GM18951 (cell line): ENCODE measurements around the gene PRADC1.

ENCODE experiments used
- POLR2A ChIP-seq: IDR thresholded peaks from 4 replicates; pipeline ENCODE4 v1.6.1; 2011; ENCODE audit warnings: mild to moderate bottlenecking; ENCODE audit not compliant: insufficient read length, insufficient read depth; ENCODE audit errors: extremely low read depth
- in situ Hi-C: fragments of 300-500 bp; cut with MboI; formaldehyde crosslinking; loops from one replicate; pipeline ENCODE4 v1.12.0; 2022; ENCODE audit warnings: low sequenced_read_pairs, mixed read lengths, inconsistent platforms; ENCODE audit not compliant: unreplicated experiment

The PRADC1 gene

GRCh38 chr2:73255007-73255644 lies 22.1 kb upstream of the PRADC1 start:
- TF ChIP-seq POLR2A: peak; percentile 37
- in situ Hi-C loops: no loop called here

- in situ Hi-C loops: no loop called here
Observed at GRCh38 chr2:73254343-73255006, 21.4 kb upstream of the PRADC1 start.

GRCh38 chr2:73253901-73254300 lies 20.9 kb upstream of the PRADC1 start:
- no peak for TF ChIP-seq POLR2A
- in situ Hi-C loops: no loop called here

More at GRCh38 chr2:73254343-73255006, 21.4 kb upstream of the PRADC1 start:
- TF ChIP-seq POLR2A: no peak

GRCh38 chr2:73253400-73253799 lies 20.4 kb upstream of the PRADC1 start:
- in situ Hi-C loops: no loop called here
- no peak for TF ChIP-seq POLR2A

DNA sequence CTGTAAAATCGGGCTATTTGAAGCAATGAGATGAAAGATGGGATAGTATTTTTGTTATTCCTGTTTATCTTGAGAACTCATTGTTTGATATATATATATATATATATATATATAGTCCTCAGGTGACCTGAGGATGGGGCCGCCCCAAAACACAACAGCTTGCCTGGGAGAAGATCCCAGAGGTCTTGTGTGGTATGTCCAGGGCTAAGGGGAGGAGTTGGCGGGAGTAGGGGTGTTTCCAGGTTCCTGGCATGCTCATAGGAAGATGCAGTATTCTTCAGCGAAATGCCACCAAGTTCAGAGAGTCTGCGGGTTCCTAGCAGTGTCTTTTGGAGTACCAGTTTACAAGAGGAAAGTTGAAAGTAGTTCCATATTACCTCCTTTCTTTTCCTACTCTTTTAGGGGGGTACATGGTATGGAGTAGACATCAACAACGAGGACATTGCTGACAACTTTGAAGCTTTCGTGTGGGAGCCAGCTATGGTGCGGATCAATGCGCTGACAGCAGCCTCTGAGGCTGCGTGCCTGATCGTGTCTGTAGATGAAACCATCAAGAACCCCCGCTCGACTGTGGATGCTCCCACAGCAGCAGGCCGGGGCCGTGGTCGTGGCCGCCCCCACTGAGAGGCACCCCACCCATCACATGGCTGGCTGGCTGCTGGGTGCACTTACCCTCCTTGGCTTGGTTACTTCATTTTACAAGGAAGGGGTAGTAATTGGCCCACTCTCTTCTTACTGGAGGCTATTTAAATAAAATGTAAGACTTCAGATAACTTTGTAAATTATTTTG lies 19.4 kb upstream of the PRADC1 start:
- in situ Hi-C loops: no loop called here
- no peak for TF ChIP-seq POLR2A

GRCh38 chr2:73250872-73251846 lies 18.1 kb upstream of the PRADC1 start:
- no peak for TF ChIP-seq POLR2A
- in situ Hi-C loops: no loop called here

GRCh38 chr2:73249636-73250035 lies 16.6 kb upstream of the PRADC1 start:
- in situ Hi-C loops: no loop called here
- TF ChIP-seq POLR2A: no peak

- TF ChIP-seq POLR2A: no peak
- in situ Hi-C loops: no loop called here
Observed at GRCh38 chr2:73246850-73247249, 13.8 kb upstream of the PRADC1 start.

DNA sequence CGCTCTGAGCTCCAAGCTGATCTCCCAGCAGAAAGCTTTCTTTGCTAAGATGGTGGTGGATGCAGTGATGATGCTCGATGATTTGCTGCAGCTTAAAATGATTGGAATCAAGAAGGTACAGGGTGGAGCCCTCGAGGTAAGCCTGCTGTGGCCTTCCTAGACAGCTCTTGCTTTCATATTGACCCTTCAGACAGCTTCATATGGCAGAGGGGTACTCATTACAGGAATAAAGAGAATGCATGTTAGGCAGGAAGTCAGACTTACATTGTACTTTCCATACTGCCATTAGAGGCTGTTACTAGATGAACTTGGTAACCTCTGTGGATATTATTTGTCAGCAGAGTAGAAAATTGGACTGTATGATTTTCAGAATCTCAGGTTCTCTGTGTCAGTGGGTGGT lies 11.5 kb upstream of the PRADC1 start:
- TF ChIP-seq POLR2A: no peak
- in situ Hi-C loops: no loop called here

- in situ Hi-C loops: no loop called here
- TF ChIP-seq POLR2A: no peak
Observed at GRCh38 chr2:73243884-73244570, 11.0 kb upstream of the PRADC1 start.

- in situ Hi-C loops: no loop called here
- TF ChIP-seq POLR2A: no peak
Observed at GRCh38 chr2:73239776-73240175, 6.7 kb upstream of the PRADC1 start.

GRCh38 chr2:73238976-73239375 lies 5.9 kb upstream of the PRADC1 start:
- in situ Hi-C loops: no loop called here
- no peak for TF ChIP-seq POLR2A
